ENCODE data around the gene BLACAT1. TPM values are rescaled to one million over a fixed set of nuclear protein-coding genes. Genes with fewer than 3 reads are reported as not detected.

The BLACAT1 gene
- total and polyA plus RNA-seq, 2 of the 8 experiments (the other 6 are each of a cell fraction or from before 2014, with no cell fraction given): 3.5 to 10.5 TPM

GRCh38 chr1:205504311-205505075, 48.6 kb upstream of the BLACAT1 start, which contains the start of gene CDK18:
Gene CDK18 (plus strand): TSS chr1:205504669. CDS start chr1:205523168, 18,499 bp downstream.
- no peak for FAIRE-seq
- DNase-seq (ENCODE audit: low read depth in 1 of 2, low spot score in 2 of 2): peak; percentile 69 to 85
- TF ChIP-seq HDAC2 (IDR thresholded peaks at IDR 0.05; ENCODE audit: borderline replicate concordance in 1 of 2, low read depth in 2 of 2, low read length in 2 of 2) (peak in 1 of 2 experiments; percentile 73; a peak in 1 of 4 replicates), GABPA (IDR thresholded peaks at IDR 0.05; ENCODE audit: borderline replicate concordance, insufficient read depth, low read length) (0 out of 2 replicates have a peak, but pooled peaks have one; percentile 7), EGR1 (IDR thresholded peaks at IDR 0.05; ENCODE audit: borderline replicate concordance, low read depth, low read length) (no peak; the same call in 1 of the 2 replicates), BACH1 (IDR thresholded peaks at IDR 0.05; ENCODE audit: low read length) (0 out of 2 replicates have a peak, but pooled peaks have one; percentile 11), POLR2A (IDR thresholded peaks at IDR 0.05; ENCODE audit: control extremely low read depth in 1 of 2, low read depth in 2 of 2, low read length in 2 of 2) (peak in 1 of 2 experiments; percentile 66; a peak in 1 of 3 replicates), KDM4A (IDR thresholded peaks at IDR 0.05; ENCODE audit: low read depth, low read length, severe bottlenecking) (peak; percentile 63), MAX (IDR thresholded peaks at IDR 0.05) (peak; percentile 65), EP300 (IDR thresholded peaks at IDR 0.05; ENCODE audit: borderline replicate concordance in 1 of 2, low read depth in 2 of 2, low read length in 2 of 2) (no peak; a peak in 1 of 3 replicates), YY1 (IDR thresholded peaks at IDR 0.05; ENCODE audit: low read depth, low read length) (no peak), CBX5 (IDR thresholded peaks at IDR 0.05; ENCODE audit: low read depth, low read length) (no peak)

More at GRCh38 chr1:205504311-205505075, 48.6 kb upstream of the BLACAT1 start, which contains the start of gene CDK18:
- Histone ChIP-seq H2BK12ac (ENCODE audit: low read depth, low read length) (peak within 1 kb of the TSS; percentile 87; the same call in 1 of the 2 replicates), H2BK20ac (ENCODE audit: low read length) (0 out of 2 replicates have a peak within 1 kb of the TSS, but pooled peaks have one; percentile 23), H3K9me3 (ENCODE audit: insufficient read depth in 2 of 2, low read depth in 1 of 2, low read length in 1 of 2) (no peaks in the 10 kb centered on the region), H2AK5ac (ENCODE audit: low read depth, low read length) (peak within 1 kb of the TSS; percentile 12; the same call in 1 of the 2 replicates), H3K27ac (ENCODE audit: low read depth, low read length) (peak within 1 kb of the TSS; percentile 49; the same call in 1 of the 2 replicates), H3K23ac (ENCODE audit: insufficient read length) (no peak within 1 kb of the TSS), H3K56ac (replicated peaks; ENCODE audit: insufficient read length, low read depth, low read length) (peak within 1 kb of the TSS; percentile 21), H3K4me1 (replicated peaks in 1 of 4; ENCODE audit: control insufficient read depth in 3 of 4, insufficient read depth in 4 of 4, low read length in 3 of 4) (peaks cover 0 to 29% (median 16%) of the 10 kb centered on the region in 4 experiments; a peak in 6 of 7 replicates), H3K79me2 (ENCODE audit: control insufficient read depth in 1 of 2, insufficient read depth in 2 of 2, low read length in 2 of 2) (peaks cover 0 to 38% of the 10 kb centered on the region in 2 experiments; a peak in 3 of 4 replicates), H3K36me3 (ENCODE audit: control insufficient read depth in 2 of 4, insufficient read depth in 4 of 4, low read length in 3 of 4) (no peaks in the 10 kb centered on the region), H4K8ac (ENCODE audit: extremely low read depth, insufficient read depth, low read length) (no peak within 1 kb of the TSS), H3K23me2 (ENCODE audit: low read depth, low read length) (peaks cover 9% of the 10 kb centered on the region; the same call in 1 of the 2 replicates), H3K4ac (replicated peaks; ENCODE audit: insufficient read length, low read depth, low read length) (peak within 1 kb of the TSS; percentile 99), H4K5ac (ENCODE audit: insufficient read length, low read depth, low read length) (peak within 1 kb of the TSS; percentile 84), H2BK5ac (ENCODE audit: low read depth, low read length) (peak within 1 kb of the TSS; percentile 78), H2AFZ (ENCODE audit: low read length) (peak within 1 kb of the TSS; percentile 61; the same call in 1 of the 2 replicates), H2BK120ac (replicated peaks; ENCODE audit: low read depth, low read length) (peak within 1 kb of the TSS; percentile 51), H4K91ac (replicated peaks; ENCODE audit: insufficient read length, low read length) (peak within 1 kb of the TSS; percentile 89), H3K4me2 (ENCODE audit: insufficient read depth in 1 of 2, low read depth in 2 of 2, low read length in 2 of 2) (peak within 1 kb of the TSS; percentile 67 to 93), H3K27me3 (replicated peaks in 1 of 4; ENCODE audit: control insufficient read depth in 3 of 4, extremely low read depth in 1 of 4, insufficient read depth in 3 of 4, low read length in 3 of 4) (no peaks in the 10 kb centered on the region), H3K14ac (ENCODE audit: insufficient read length) (no peak within 1 kb of the TSS), H2BK15ac (ENCODE audit: low read length) (peak within 1 kb of the TSS; percentile 99), H3K4me3 (ENCODE audit: extremely low read depth in 1 of 4, insufficient read depth in 2 of 4, low read depth in 3 of 4, low read length in 4 of 4) (peak within 1 kb of the TSS; percentile 44 to 88 (median 86)), H3K18ac (ENCODE audit: extremely low read depth, low read length) (peak within 1 kb of the TSS; percentile 99), H3K9ac (replicated peaks in 1 of 4; ENCODE audit: extremely low read depth in 1 of 4, low read depth in 3 of 4, low read length in 3 of 4) (peak within 1 kb of the TSS in 3 of 4 experiments; percentile 39 to 54 (median 51); a peak in 6 of 7 replicates), H4K20me1 (replicated peaks in 1 of 2; ENCODE audit: control insufficient read depth in 1 of 2, insufficient read depth in 2 of 2, low read length in 2 of 2) (peaks cover 5 to 15% of the 10 kb centered on the region in 2 experiments), H3K79me1 (ENCODE audit: low read depth, low read length) (peaks cover 14% of the 10 kb centered on the region)
- 4% methylated on average over 35 of the region's 42 CpGs; no CpG with 5 or more reads in 1 of the 2 experiments for WGBS, 2 experiments (ENCODE audit: extremely low coverage in 1 of 2, insufficient coverage in 1 of 2, insufficient read length in 1 of 2, insufficient replicate concordance in 2 of 2, low coverage in 1 of 2, low lambda C conversion rate in 2 of 2, missing lambda C conversion rate in 1 of 2)
- ChIA-PET POLR2A (ENCODE audit: partially characterized antibody) (interaction anchor here (1.0 to 4.8 kb wide), 9 partner anchors 9 to 57 kb away, joined by 3 to 22 read pairs (median 9); partner anchors contain the start of gene BLACAT1), CTCF (ENCODE audit: partially characterized antibody) (interaction anchor here (0.6 to 47.3 kb wide), 5 partner anchors 5 to 154 kb away, joined by 3 to 1626 read pairs (median 3); partner anchors contain the start of gene CDK18)
